HK-2 (cell line): ENCODE results near the gene DLGAP1.
A peak's percentile ranks its signal among the peaks of the same experiment; 100 is the strongest.
"Not testable (repeated sequence)": the region's sequence is repeated elsewhere in the genome, so short reads cannot be mapped to it uniquely, and the experiment has no call there.

ENCODE experiments used
- DNase-seq: peaks from one replicate; pipeline ENCODE4 v3.0.0-alpha.2; 2018; ENCODE audit not compliant: unreplicated experiment

DLGAP1 gene

GRCh38 chr18:3584897-3585460 is 870.1 kb downstream of the DLGAP1 start:
- DNase-seq = no peak

- no peak for DNase-seq
Observed at GRCh38 chr18:3584266-3584861, 870.7 kb downstream of the DLGAP1 start.

- DNase-seq = no peak
Observed at GRCh38 chr18:3583873-3584247, 871.2 kb downstream of the DLGAP1 start.

GRCh38 chr18:3583106-3583872 is 871.8 kb downstream of the DLGAP1 start:
- DNase-seq = not testable (repeated sequence)

- no peak for DNase-seq
Observed at GRCh38 chr18:3581890-3582289, 873.2 kb downstream of the DLGAP1 start.

GRCh38 chr18:3580523-3581025 is 874.5 kb downstream of the DLGAP1 start:
- not testable (repeated sequence) for DNase-seq

GRCh38 chr18:3579701-3580100 is 875.4 kb downstream of the DLGAP1 start:
- DNase-seq = no peak

- no peak for DNase-seq
Observed at GRCh38 chr18:3578621-3579020, 876.5 kb downstream of the DLGAP1 start.

- DNase-seq = no peak
Observed at GRCh38 chr18:3577281-3577855, 877.7 kb downstream of the DLGAP1 start.

- no peak for DNase-seq
Observed at GRCh38 chr18:3572761-3573160, 882.3 kb downstream of the DLGAP1 start.

- no peak for DNase-seq
Observed at GRCh38 chr18:3566851-3567250, 888.3 kb downstream of the DLGAP1 start.

GRCh38 chr18:3560755-3561154 is 894.4 kb downstream of the DLGAP1 start:
- no peak for DNase-seq

- DNase-seq = no peak
Observed at GRCh38 chr18:3554811-3555427, 900.2 kb downstream of the DLGAP1 start.

GRCh38 chr18:3554091-3554601 is 901.0 kb downstream of the DLGAP1 start:
- DNase-seq = peak; percentile 0

- DNase-seq = no peak
Observed at GRCh38 chr18:3552305-3552704, 902.8 kb downstream of the DLGAP1 start.

- DNase-seq = no peak
Observed at GRCh38 chr18:3547891-3548615, 907.1 kb downstream of the DLGAP1 start.

GRCh38 chr18:3546106-3546505 is 909.0 kb downstream of the DLGAP1 start:
- DNase-seq = no peak

- no peak for DNase-seq
Observed at GRCh38 chr18:3544537-3544936, 910.6 kb downstream of the DLGAP1 start.

- DNase-seq = no peak
Observed at GRCh38 chr18:3541549-3542386, 913.3 kb downstream of the DLGAP1 start.

GRCh38 chr18:3540805-3541548 is 914.1 kb downstream of the DLGAP1 start:
- DNase-seq = no peak
